SK-N-SH treated with all-trans-retinoic acid at 6 μM for 48 hours (cell line): ENCODE data around the gene PDGFA.

Experiments used
- ESRRG ChIP-seq: fragments of 250-450 bp; sonication (Bioruptor Pico); IDR thresholded peaks from 2 replicates; pipeline ENCODE4 v1.6.1; 2021; ENCODE audit warnings: mild to moderate bottlenecking
- PATZ1 ChIP-seq: fragments of 250-450 bp; sonication (Bioruptor Pico); IDR thresholded peaks from 2 replicates; pipeline ENCODE4 v1.8.0; 2020; ENCODE audit warnings: mild to moderate bottlenecking, moderate library complexity, borderline replicate concordance
- TF ChIP-seq, protein P1 (sequence below): fragments of 250-450 bp; sonication (Bioruptor Pico); IDR thresholded peaks from 2 replicates; pipeline ENCODE4 v1.8.0; 2021; ENCODE audit warnings: low read depth, mild to moderate bottlenecking, moderate library complexity, borderline replicate concordance

GRCh38 chr7:450036-450435 lies 69.6 kb downstream of the PDGFA start:
- TF ChIP-seq PATZ1 (CRISPR knock-in tag), result no peak
- no peak for TF ChIP-seq ESRRG
- TF ChIP-seq, protein P1, sequence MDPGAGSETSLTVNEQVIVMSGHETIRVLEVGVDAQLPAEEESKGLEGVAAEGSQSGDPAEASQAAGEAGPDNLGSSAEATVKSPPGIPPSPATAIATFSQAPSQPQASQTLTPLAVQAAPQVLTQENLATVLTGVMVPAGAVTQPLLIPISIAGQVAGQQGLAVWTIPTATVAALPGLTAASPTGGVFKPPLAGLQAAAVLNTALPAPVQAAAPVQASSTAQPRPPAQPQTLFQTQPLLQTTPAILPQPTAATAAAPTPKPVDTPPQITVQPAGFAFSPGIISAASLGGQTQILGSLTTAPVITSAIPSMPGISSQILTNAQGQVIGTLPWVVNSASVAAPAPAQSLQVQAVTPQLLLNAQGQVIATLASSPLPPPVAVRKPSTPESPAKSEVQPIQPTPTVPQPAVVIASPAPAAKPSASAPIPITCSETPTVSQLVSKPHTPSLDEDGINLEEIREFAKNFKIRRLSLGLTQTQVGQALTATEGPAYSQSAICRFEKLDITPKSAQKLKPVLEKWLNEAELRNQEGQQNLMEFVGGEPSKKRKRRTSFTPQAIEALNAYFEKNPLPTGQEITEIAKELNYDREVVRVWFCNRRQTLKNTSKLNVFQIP (CRISPR knock-in tag), result no peak
